HG03520 (cell line): ENCODE results near the gene PTPRR.
A peak's percentile ranks its signal among the peaks of the same experiment; 100 is the strongest.

ENCODE experiments used
- ATAC-seq: cut with Tn5 transposase; IDR thresholded peaks from one replicate; pipeline ENCODE4 v1.9.1; 2021; ENCODE audit warnings: mild to moderate bottlenecking, moderate library complexity; ENCODE audit not compliant: unreplicated experiment

PTPRR gene

DNA sequence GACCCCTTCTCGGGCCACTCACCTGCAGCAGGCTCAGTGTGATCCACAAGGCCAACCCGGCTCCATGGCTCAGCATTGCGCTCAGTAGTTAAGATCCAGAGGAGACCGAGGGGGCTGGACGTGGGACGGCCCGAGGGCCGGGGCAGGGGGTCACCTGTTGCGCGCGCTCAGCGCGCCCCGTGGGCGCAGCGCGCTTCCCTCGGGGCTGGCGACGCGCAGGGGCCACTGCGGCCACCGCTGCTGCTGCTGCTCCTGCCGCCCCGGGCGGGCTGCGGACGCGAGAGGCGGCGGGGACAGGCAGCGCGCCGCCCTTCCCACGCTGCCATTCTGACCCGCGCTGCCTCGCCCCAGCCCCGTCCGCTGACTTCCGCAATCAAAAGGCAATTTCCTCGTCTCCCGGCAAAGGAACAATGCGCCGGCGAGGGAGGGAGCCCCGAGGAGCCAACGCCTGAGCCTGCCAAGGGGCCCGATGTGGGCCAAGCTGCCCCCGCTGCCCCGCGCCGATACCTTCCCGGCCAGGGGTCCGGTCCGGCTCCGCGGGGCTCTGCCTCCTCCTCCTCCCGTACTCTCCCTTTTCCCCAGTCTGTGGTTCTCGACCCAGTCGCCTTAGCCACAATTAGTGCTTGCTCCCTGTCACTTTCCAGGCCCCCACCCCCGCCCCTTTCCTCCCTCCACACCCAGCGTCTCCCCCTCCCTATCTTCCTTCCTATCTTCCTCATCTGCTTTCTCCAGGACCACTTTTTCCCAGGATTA lies 310.6 kb downstream of the PTPRR start:
- no peak for ATAC-seq

DNA sequence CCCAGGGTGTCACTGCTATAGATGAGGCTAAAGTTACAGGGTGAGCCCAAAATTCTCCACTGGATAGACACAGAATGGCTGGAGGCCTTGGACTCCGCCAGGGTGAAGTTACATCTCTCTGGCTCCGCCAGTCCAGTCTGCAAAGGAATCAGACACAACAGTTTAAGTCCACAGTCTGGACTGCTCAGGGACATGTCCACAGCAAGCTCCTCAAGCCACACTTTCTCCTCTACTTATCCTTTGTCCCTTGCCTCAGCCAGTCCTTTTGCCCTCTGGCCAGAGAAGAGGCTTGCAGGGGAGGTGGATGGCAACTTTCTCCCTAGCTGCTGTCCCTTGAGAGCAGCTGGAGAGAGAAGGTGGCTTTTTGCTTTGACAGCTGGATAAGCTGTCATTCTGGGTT lies 311.3 kb downstream of the PTPRR start:
- ATAC-seq, result no peak

DNA sequence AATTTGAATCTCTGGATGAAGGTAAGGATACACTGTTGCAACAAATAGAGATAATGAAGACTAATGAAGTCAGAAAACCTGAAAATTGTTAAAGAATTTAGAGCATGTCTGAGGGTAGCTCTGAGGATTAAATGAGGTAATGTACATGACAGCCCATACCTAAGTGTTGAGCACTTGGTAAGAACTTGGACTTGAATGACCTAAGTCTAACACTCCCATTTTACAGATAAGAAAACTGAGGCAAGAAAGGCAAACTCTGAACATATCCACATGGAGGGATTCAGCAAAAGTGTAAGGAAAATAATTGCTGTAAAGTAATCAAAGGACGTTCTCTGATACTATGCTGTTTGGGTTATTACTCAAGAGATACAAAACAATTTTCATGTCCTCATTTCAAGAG lies 312.4 kb downstream of the PTPRR start:
- no peak for ATAC-seq

DNA sequence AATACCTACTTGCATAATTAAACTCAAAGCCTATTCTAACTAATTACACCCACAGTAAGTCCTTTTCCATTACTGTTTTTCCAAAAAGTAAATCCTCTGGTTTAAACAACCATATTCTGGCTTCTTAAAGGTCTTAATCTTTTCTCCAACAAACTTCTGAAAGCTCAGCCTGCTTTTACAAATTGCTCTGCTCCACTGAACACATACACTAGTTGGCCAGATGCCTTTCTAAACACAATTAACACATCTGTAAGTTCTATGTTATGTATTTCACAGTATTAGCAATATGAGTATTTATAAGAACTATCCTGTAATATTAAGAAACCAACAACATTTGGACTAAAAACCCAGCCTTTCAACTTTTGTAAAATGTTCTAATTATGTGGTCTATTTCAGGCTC lies 313.4 kb downstream of the PTPRR start:
- ATAC-seq, result no peak

DNA sequence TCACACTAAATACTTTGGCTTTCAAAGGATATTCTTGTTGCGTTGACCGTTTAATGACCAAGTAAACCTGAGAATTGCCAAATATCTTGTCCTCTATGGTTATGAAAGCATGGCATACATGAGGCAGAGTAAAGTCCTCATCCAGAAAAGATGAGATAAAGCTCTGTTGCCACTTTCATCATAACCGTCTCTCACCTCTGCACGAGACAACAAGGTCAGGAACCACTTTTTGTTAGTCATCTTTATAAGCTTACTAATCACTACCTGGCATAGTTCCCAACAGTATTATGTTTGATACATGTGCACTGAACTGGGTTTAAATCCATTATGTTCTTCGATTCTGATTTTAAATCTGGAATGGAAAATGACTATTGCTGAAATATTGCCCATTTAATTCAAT lies 314.6 kb downstream of the PTPRR start:
- ATAC-seq, result no peak

DNA sequence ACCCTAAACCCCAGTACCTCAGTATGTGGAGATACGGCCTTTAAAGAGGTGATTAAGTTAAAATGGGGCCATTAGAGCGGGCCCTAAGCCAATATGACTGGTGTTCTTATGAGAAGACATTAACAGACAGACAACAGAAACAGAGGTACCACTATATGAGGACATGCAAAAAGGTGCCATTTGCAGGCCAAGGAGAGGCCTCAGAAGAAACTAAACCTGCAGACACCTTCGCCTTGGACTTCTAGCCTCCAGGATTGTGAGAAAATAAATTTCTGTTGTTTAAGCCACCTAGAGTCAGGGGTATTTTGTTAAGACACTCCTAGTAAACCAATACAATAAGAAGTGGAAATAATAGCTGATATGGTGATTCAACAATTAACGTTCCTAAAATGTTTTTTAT lies 315.9 kb downstream of the PTPRR start:
- ATAC-seq, result no peak

DNA sequence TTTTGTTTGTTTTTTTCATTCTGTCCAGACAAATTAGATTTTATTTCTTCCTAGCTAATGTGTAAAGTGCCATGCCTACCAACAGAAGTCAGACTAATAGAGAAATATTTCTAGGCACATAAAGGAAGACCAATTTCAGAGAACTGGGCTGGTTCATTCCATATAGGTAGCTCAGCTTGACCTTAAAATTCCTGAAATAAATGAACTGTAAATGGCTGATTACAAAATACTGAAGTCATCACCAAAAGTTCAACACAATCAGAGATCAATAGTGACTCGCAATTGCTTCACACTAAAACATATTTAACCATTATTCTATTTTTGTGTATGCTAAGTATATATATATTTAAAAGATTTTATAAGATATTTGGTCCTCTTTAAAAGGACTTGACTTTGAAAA lies 317.5 kb downstream of the PTPRR start:
- ATAC-seq, result no peak

DNA sequence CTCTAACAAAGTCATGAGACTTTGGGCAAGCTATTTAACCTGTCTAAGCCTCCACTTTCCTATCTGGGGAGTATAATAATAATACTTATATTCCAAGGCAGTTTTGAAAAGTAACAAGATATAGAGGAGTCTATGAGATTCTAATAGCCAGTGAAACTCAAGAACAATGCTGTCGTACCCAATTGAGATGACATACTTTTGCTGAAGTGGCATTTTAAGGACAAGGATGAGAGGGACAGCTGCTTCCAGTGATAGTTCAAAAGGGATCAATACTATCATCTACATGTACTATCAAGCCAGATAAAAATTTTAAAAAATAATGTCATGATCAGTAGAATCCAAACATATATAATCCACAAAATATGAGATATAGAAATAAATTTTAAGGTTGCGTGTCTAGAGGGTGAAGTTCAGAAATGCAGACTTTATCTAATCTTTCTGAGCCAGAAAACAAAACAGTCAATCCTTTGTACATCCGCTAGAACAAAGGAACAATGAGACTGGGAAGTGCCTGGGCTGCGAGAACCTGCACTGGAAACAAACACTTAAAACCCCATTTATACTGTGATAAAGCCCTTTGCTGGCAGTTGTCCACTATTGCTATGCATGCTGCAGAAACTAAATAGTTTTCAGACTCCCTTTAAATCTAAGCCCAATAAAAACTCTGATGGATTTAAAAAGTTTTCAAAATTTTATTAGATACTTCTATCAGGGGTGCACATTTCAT lies 321.9 kb downstream of the PTPRR start:
- ATAC-seq, result no peak

DNA sequence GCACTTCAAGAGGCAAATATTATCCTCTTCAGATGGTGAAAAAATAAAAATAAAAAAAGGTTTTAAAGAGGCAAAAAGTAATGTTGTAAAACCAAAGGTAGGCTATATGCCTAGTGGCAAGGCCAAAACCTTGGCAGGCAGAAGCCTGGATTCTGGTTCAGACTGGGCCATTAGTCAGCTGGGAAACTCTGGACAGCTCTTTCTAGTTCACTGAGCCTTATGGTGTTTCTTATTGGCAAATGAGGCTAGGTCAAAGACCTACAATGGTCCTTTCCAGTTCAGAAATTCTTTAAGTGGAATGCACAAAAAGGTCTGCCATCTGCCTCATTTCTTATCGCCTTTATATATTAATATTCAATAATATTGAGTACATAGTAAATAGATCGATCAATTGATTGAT lies 327.9 kb downstream of the PTPRR start:
- no peak for ATAC-seq

DNA sequence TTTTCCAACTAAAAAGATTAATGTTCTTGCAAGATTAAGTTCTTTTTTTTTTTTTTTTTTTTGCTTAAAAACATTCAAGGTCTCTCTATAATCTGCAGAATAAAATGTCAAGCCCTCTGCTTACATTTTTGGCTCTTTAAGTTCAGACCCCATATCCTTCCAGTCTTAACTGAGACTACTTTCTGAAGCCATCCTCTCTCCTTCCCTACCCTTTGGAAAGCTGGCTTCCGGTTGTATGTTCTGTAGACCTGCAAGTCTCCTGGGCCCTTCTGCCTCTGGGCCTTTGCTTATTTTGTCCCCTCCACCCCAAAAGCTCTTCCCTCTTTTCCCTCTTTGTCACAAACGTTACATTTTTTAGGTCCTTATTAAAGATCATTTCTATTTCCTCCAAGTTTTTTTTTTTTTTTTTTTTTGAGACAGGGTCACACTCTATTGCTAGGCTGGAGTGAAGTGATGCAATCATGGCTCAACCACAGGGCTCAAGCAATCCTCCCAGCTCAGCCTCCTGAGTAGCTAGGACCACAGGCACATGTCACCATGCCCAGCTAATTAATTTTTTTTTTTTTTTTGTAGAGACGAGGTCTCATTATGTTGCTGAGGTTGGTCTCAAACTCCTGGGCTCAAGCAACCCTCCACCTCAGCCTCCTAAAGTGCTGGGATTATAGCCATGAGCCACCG lies 329.9 kb downstream of the PTPRR start:
- no peak for ATAC-seq

DNA sequence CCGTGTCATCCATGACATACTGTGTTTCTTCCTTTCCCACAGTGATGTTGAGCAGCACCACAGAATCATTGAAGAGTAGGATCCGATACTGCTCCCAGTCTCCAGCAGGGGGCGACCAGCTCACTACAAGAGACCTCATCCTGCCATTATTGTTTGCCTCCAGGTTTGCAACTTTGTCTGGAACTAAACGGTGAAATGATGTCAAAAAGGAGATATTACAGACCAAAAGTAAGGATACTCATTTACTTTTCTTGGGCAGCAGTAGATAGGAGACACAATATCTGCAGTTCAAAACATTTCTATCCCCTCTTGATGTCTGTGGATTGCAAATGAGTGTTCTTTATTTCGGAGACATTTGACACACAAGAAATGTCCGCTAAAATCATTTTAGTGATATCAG lies 330.5 kb downstream of the PTPRR start:
- peak; percentile 95 for ATAC-seq
